ENCODE results near the gene PLD1.

DNA sequence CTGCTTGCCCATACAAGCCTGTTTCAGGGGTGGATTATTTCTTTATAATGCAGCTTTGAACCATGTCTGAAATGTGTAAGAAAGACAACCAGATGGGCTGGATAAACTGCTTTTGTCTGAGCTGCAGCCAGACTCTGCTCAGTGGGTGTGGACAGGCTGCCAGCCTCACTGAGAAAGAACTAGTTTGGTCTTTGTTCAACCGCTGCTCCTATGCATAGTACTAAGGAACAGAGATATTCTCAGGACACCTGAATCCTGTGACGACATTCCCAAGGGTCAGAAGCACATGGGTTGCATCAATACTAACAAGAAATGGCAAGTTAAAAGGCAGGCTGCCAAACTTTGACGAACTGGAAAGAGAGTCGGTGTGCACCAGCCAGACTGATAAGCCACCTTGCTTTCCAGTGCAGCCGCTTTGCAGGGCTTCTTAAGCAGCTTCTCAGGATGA lies 57.2 kb downstream of the PLD1 start:
- TF ChIP-seq, protein P1, sequence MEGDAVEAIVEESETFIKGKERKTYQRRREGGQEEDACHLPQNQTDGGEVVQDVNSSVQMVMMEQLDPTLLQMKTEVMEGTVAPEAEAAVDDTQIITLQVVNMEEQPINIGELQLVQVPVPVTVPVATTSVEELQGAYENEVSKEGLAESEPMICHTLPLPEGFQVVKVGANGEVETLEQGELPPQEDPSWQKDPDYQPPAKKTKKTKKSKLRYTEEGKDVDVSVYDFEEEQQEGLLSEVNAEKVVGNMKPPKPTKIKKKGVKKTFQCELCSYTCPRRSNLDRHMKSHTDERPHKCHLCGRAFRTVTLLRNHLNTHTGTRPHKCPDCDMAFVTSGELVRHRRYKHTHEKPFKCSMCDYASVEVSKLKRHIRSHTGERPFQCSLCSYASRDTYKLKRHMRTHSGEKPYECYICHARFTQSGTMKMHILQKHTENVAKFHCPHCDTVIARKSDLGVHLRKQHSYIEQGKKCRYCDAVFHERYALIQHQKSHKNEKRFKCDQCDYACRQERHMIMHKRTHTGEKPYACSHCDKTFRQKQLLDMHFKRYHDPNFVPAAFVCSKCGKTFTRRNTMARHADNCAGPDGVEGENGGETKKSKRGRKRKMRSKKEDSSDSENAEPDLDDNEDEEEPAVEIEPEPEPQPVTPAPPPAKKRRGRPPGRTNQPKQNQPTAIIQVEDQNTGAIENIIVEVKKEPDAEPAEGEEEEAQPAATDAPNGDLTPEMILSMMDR (IDR thresholded peaks at IDR 0.05): no peak
- TF ChIP-seq POLR2A (IDR thresholded peaks at IDR 0.05): no peak

All from heart left ventricle (tissue), 13 donors.